AG20443 (cell line): ENCODE data around the gene ACR.

Experiments used
- DNase-seq: peaks from one replicate; pipeline ENCODE4 v3.0.0; 2012; ENCODE audit warnings: low spot score, mixed read lengths

The ACR gene

GRCh38 chr22:50717709-50718351, 20.2 kb upstream of the ACR start:
- no peak for DNase-seq

GRCh38 chr22:50718352-50718709, 19.7 kb upstream of the ACR start:
- DNase-seq = no peak

GRCh38 chr22:50719814-50720300, 18.1 kb upstream of the ACR start:
- no peak for DNase-seq

- peak; percentile 55 for DNase-seq
Measured at GRCh38 chr22:50720301-50721256, 17.4 kb upstream of the ACR start.

GRCh38 chr22:50721257-50721844, 16.7 kb upstream of the ACR start:
- no peak for DNase-seq

- DNase-seq = no peak
Measured at GRCh38 chr22:50722048-50722701, 15.8 kb upstream of the ACR start.

- no peak for DNase-seq
Measured at GRCh38 chr22:50722716-50723428, 15.1 kb upstream of the ACR start.

GRCh38 chr22:50723991-50724390, 14.0 kb upstream of the ACR start:
- no peak for DNase-seq

GRCh38 chr22:50724616-50725015, 13.4 kb upstream of the ACR start:
- DNase-seq = no peak

- no peak for DNase-seq
Measured at GRCh38 chr22:50725597-50725996, 12.4 kb upstream of the ACR start.

GRCh38 chr22:50726643-50727340, 11.2 kb upstream of the ACR start:
- DNase-seq = no peak

GRCh38 chr22:50727678-50728522, 10.1 kb upstream of the ACR start:
- no peak for DNase-seq

- DNase-seq = no peak
Measured at GRCh38 chr22:50728523-50728931, 9.5 kb upstream of the ACR start.

- DNase-seq = no peak
Measured at GRCh38 chr22:50729391-50730012, 8.5 kb upstream of the ACR start.

GRCh38 chr22:50730013-50730891, 7.8 kb upstream of the ACR start:
- DNase-seq = no peak

- peak; percentile 44 for DNase-seq
Measured at GRCh38 chr22:50730941-50731661, 6.9 kb upstream of the ACR start.

- DNase-seq = peak; percentile 80
Measured at GRCh38 chr22:50731811-50732624, 6.0 kb upstream of the ACR start.
